ENCODE measurements around the gene THSD7B.

DNA sequence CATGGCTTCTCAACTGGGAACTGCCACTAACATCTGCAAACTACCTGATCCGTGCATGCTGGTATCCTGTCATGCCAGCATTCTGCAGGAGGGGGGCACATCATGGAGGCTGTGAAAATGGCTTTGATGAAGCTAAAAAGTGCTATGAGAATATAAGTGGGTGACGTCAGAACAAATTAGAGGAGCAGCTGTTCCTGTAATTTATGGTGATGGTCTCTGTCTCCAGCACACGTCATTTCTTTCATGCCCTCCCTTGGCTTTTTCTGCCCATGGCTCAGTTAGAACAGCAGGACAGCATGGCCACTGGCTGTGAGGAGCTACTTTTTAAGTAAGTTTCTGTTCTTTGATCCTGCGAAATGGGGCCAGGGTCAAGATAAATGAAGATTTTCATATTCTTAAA, 466.3 kb downstream of the THSD7B start:
- no peak for TF ChIP-seq RARB (CRISPR knock-in tag; IDR thresholded peaks at IDR 0.05)
- TF ChIP-seq OSR1 (CRISPR knock-in tag; IDR thresholded peaks at IDR 0.05) = no peak
- TF ChIP-seq ZNF8 (CRISPR knock-in tag; IDR thresholded peaks at IDR 0.05) = no peak
- no peak for TF ChIP-seq SNAI2 (CRISPR knock-in tag; IDR thresholded peaks at IDR 0.05)
- TF ChIP-seq, protein P1, sequence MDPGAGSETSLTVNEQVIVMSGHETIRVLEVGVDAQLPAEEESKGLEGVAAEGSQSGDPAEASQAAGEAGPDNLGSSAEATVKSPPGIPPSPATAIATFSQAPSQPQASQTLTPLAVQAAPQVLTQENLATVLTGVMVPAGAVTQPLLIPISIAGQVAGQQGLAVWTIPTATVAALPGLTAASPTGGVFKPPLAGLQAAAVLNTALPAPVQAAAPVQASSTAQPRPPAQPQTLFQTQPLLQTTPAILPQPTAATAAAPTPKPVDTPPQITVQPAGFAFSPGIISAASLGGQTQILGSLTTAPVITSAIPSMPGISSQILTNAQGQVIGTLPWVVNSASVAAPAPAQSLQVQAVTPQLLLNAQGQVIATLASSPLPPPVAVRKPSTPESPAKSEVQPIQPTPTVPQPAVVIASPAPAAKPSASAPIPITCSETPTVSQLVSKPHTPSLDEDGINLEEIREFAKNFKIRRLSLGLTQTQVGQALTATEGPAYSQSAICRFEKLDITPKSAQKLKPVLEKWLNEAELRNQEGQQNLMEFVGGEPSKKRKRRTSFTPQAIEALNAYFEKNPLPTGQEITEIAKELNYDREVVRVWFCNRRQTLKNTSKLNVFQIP (CRISPR knock-in tag; IDR thresholded peaks at IDR 0.05; ENCODE audit: borderline replicate concordance, low read depth) = no peak
- TF ChIP-seq ARNTL (CRISPR knock-in tag; IDR thresholded peaks at IDR 0.05; ENCODE audit: borderline replicate concordance, low read depth) = no peak
- TF ChIP-seq GLIS3 (CRISPR knock-in tag; IDR thresholded peaks at IDR 0.05) = no peak
- no peak for TF ChIP-seq ZFP3 (CRISPR knock-in tag; IDR thresholded peaks at IDR 0.05)
- TF ChIP-seq, protein P2, sequence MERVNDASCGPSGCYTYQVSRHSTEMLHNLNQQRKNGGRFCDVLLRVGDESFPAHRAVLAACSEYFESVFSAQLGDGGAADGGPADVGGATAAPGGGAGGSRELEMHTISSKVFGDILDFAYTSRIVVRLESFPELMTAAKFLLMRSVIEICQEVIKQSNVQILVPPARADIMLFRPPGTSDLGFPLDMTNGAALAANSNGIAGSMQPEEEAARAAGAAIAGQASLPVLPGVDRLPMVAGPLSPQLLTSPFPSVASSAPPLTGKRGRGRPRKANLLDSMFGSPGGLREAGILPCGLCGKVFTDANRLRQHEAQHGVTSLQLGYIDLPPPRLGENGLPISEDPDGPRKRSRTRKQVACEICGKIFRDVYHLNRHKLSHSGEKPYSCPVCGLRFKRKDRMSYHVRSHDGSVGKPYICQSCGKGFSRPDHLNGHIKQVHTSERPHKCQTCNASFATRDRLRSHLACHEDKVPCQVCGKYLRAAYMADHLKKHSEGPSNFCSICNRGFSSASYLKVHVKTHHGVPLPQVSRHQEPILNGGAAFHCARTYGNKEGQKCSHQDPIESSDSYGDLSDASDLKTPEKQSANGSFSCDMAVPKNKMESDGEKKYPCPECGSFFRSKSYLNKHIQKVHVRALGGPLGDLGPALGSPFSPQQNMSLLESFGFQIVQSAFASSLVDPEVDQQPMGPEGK (CRISPR knock-in tag; IDR thresholded peaks at IDR 0.05; ENCODE audit: borderline replicate concordance) = no peak
- TF ChIP-seq, protein P3, sequence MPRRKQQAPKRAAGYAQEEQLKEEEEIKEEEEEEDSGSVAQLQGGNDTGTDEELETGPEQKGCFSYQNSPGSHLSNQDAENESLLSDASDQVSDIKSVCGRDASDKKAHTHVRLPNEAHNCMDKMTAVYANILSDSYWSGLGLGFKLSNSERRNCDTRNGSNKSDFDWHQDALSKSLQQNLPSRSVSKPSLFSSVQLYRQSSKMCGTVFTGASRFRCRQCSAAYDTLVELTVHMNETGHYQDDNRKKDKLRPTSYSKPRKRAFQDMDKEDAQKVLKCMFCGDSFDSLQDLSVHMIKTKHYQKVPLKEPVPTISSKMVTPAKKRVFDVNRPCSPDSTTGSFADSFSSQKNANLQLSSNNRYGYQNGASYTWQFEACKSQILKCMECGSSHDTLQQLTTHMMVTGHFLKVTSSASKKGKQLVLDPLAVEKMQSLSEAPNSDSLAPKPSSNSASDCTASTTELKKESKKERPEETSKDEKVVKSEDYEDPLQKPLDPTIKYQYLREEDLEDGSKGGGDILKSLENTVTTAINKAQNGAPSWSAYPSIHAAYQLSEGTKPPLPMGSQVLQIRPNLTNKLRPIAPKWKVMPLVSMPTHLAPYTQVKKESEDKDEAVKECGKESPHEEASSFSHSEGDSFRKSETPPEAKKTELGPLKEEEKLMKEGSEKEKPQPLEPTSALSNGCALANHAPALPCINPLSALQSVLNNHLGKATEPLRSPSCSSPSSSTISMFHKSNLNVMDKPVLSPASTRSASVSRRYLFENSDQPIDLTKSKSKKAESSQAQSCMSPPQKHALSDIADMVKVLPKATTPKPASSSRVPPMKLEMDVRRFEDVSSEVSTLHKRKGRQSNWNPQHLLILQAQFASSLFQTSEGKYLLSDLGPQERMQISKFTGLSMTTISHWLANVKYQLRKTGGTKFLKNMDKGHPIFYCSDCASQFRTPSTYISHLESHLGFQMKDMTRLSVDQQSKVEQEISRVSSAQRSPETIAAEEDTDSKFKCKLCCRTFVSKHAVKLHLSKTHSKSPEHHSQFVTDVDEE (CRISPR knock-in tag; IDR thresholded peaks at IDR 0.05) = no peak

Measured in SK-N-SH treated with all-trans-retinoic acid at 6 μM for 48 hours (cell line).